GM10266 (cell line): ENCODE data around the gene TRIM17.

Source experiments
- DNase-seq: peaks from one replicate; pipeline ENCODE4 v3.0.0; 2012; ENCODE audit errors: extremely low spot score
- CTCF ChIP-seq: IDR thresholded peaks from 2 replicates; pipeline ENCODE4 v1.5.1; 2012; ENCODE audit warnings: mild to moderate bottlenecking, low read depth; ENCODE audit not compliant: control insufficient read depth, insufficient read depth; ENCODE audit errors: missing control alignments

The TRIM17 gene

DNA sequence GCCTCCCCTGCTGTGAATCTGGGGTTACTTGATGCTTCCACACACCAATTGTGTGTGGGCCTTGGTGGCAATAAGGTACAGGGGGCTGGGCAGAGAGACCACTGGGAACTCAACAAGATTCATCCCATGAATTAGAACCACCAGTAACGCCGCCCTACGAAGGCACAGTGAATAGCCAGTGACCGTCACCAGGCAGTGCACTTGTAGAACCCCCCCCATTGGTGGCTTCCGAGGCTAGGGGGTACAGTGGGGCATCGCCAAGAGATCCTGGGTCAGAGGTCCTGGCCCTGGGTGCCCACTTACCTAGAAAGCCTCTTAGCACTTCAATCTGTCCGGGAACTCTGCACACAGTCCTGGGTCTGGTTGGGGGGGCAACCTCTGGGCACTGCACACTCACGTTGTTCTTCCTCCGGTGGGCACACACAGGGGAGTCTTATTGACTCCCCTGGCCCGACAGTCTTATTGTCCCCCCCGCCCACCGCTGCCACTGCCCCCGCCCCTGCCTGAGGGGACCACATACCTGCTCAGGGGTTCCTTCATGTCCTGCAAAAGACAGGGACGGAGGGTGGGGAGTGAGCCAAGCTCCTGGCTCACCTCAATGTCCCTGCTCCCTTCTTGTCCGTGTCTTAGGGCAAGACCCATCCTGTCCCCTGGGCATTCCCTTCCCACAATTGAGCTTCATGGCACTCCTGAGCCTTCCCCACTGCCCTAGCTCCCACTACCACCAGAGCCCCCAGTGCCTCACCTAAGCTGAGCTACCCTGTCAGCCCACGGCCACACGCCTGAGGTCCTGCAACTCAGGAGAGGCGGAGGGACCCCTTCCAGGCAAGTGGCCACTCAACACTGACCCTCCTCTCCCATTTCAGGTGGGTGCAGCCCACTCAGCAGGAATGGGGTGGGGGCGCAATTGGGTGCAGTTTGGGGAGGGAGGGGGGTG, 7.5 kb downstream of the TRIM17 start:
- no peak for DNase-seq
- no peak for TF ChIP-seq CTCF

- no peak for DNase-seq
- TF ChIP-seq CTCF: no peak
Observed at GRCh38 chr1:228408041-228408868, 8.4 kb downstream of the TRIM17 start.

DNA sequence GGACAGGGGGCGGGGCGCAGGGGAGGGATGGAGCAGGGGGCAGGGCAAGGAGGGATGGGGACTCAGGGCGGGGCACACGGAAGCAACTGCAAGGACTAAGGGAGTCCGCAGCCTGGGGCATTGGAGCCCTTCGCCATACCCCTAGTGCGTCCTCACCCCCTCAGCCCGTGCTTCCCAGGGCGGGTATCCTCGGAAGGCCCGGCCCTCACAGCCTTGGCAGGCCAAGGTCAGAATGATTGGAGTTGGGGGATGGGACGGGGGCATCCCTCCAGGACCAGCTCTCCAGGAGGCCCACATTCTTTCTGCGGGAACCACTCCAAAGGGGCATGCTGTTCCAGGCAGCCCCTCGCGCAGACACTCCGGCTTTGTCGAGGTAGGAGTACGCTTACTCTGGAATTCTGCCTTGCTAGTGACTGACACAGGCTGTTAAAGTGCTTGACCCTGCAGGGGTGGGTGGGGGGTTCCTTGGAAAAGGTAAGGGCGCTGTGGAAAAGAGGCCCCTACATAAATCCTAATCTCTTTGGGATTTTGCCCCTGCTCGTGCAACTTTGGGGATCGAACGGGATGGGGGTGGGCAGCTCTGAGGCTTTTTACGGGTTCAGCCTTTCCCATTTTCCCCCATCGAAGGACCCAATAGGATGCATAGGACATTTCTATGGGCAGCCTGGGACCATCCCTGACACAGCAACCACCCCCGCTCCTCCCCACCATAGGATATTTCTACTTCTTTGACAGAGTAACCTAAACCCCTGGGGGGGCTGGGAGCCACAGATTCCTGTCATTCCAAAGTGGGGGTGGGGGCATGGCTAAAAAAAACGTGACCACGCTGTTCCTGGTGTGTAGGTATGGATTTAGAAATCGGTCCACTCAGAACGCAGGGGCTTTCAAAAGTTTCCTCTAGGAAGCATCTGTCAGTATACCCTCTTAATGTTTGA, 9.3 kb downstream of the TRIM17 start:
- DNase-seq: no peak
- TF ChIP-seq CTCF: no peak

GRCh38 chr1:228405979-228406228, 10.8 kb downstream of the TRIM17 start:
- TF ChIP-seq CTCF: no peak
- DNase-seq: no peak

DNA sequence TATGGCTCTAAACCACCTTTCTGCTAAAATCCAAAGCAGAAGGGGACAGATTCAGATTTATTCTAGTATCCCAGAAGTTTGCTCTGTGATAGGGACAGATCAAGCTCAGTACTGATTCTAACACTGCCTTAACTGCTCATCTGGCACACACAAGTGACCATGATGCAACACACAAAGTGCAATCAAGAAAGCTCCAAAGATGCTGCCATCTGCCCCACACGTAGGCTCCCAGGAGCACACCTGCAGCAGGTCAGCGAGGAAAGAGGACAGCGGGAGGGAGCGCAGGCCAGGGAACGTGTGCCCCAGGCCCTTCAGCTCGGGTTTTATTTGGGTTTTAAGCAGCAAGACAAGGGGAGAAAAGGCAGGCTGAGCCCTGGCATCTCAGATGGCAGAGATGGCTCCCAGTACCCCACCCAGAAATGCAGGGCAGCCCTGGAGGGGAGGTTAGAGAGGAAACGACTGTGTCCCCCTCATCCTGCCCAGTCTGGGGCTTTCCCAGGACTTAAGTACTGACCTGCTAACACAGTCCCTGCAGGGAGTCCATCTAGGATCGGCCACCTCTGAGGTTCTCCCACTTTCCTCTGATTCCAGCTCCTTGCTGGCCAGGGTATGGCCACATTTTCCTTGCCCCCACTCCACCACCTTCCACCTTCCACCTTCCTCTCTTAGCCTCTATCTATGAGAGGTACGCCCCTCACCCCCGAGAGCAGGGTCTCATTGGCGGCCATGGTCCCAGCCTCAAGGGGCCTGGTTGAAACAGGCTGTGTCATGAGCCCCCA, 11.3 kb downstream of the TRIM17 start:
- no peak for DNase-seq
- no peak for TF ChIP-seq CTCF

DNA sequence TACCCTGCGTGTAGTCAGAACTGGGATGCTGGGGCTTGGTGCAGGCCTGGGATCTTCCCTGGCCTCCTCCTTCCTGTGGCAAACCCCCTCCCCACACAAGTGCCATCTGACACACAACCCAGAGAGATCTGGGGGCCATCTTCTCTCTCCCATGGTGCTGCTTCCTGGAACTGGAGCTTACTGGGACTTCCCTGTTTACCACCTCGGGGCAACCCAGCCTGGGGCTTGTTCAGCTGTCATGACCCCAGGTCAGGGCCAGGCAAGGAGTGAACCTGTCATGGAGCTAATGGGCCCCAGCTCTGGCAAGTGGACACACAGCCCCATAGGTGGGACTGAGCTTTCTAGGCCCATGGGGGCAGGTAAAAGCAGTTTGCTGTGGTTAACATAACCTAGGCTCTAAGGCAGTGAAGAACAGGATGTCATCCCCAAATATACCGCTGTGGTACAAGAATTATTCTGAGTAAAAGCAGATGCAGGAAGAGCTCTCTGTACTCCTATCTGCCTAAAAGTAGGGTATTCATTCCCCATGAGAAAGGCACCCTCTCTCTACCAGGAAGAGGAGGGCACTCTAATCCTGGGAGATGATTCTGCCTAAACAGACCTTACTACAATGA, 12.4 kb downstream of the TRIM17 start:
- no peak for DNase-seq
- no peak for TF ChIP-seq CTCF
